Measurements from ENCODE around the gene COX8C.

DNA sequence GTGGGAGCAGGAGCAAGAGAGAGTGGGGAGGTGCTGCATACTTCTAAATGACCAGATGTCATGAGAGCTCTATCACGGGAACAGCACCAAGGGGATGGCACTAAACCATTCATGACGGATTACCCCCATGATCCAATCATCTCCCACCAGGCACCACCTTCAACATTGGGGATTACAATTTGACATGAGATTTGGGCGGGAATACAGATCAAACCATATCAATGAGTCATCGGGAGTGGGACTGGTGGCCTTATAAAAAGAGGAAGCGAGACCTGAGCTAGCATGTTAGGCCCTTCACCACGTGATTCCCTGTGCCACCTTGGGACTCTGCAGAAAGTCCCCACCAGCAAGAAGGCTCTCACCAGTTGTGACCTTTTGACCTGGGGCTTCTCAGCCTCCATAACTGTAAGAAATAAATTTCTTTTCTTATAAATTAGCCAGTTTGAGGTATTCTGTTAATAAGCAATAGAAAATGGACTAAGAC, 28.7 kb downstream of the COX8C start:
- no peak for TF ChIP-seq POLR2A (IDR thresholded peaks at IDR 0.05)
- TF ChIP-seq, protein P1, sequence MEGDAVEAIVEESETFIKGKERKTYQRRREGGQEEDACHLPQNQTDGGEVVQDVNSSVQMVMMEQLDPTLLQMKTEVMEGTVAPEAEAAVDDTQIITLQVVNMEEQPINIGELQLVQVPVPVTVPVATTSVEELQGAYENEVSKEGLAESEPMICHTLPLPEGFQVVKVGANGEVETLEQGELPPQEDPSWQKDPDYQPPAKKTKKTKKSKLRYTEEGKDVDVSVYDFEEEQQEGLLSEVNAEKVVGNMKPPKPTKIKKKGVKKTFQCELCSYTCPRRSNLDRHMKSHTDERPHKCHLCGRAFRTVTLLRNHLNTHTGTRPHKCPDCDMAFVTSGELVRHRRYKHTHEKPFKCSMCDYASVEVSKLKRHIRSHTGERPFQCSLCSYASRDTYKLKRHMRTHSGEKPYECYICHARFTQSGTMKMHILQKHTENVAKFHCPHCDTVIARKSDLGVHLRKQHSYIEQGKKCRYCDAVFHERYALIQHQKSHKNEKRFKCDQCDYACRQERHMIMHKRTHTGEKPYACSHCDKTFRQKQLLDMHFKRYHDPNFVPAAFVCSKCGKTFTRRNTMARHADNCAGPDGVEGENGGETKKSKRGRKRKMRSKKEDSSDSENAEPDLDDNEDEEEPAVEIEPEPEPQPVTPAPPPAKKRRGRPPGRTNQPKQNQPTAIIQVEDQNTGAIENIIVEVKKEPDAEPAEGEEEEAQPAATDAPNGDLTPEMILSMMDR (IDR thresholded peaks at IDR 0.05): no peak
- no peak for TF ChIP-seq EP300 (IDR thresholded peaks at IDR 0.05)
- no peak for TF ChIP-seq POLR2AphosphoS5 (IDR thresholded peaks at IDR 0.05)

All from suprapubic skin (tissue), 4 donors.